ENCODE data around the gene PAX6.

- TF ChIP-seq EZH2 (IDR thresholded peaks at IDR 0.05; ENCODE audit: borderline replicate concordance, low read depth, low read length, poor library complexity, severe bottlenecking) (no peak), CTCF (conservative IDR thresholded peaks at IDR 0.05; ENCODE audit: low read depth, low read length) (no peak)
These were observed 7.3 kb upstream of the PAX6 start for GRCh38 chr11:31818425-31818755.
